HepG2 (cell line): ENCODE measurements around the gene BCAS1. TPM values are rescaled to one million over a fixed set of nuclear protein-coding genes. Genes with fewer than 3 reads are reported as not detected.

Source experiments
- AHDC1 ChIP-seq: sonication (generic); formaldehyde crosslinking; IDR thresholded peaks from 2 replicates; pipeline ENCODE4 v1.5.1; 2020; ENCODE audit warnings: mild to moderate bottlenecking, missing genetic modification reagents, borderline replicate concordance
- ARID5B ChIP-seq: IDR thresholded peaks from 2 replicates; pipeline ENCODE4 v1.4.0; 2020; ENCODE audit warnings: mild to moderate bottlenecking, missing genetic modification reagents
- HDAC6 ChIP-seq: fragments of 200-600 bp; sonication (generic); IDR thresholded peaks from 2 replicates; pipeline ENCODE4 v1.7.0; 2017; ENCODE audit warnings: mild to moderate bottlenecking, antibody characterized with exemption, low read length, low read depth
- MIXL1 ChIP-seq: IDR thresholded peaks from 2 replicates; pipeline ENCODE4 v1.6.1; 2016
- SAP130 ChIP-seq: IDR thresholded peaks from 2 replicates; pipeline ENCODE4 v1.6.1; 2016; ENCODE audit warnings: low read depth
- ZNF18 ChIP-seq: sonication (generic); formaldehyde crosslinking; IDR thresholded peaks from 2 replicates; pipeline ENCODE4 v1.8.0; 2022; ENCODE audit warnings: mild to moderate bottlenecking, missing genetic modification reagents; ENCODE audit not compliant: insufficient replicate concordance
- ZNF33A ChIP-seq: sonication (generic); formaldehyde crosslinking; IDR thresholded peaks from 2 replicates; pipeline ENCODE4 v1.5.1; 2020; ENCODE audit warnings: missing genetic modification reagents, mild to moderate bottlenecking, moderate library complexity, borderline replicate concordance
- ZNF512B ChIP-seq: sonication (generic); formaldehyde crosslinking; IDR thresholded peaks from 2 replicates; pipeline ENCODE4 v1.5.1; 2020; ENCODE audit warnings: missing genetic modification reagents, mild to moderate bottlenecking, borderline replicate concordance
- ZNF629 ChIP-seq: sonication (generic); formaldehyde crosslinking; conservative IDR thresholded peaks from 2 replicates; pipeline ENCODE4 v1.5.0; 2020; ENCODE audit warnings: missing genetic modification reagents
- ZNF704 ChIP-seq: sonication (generic); formaldehyde crosslinking; IDR thresholded peaks from 2 replicates; pipeline ENCODE4 v1.8.1; 2023; ENCODE audit warnings: mild to moderate bottlenecking, inconsistent platforms, moderate library complexity, missing genetic modification reagents, borderline replicate concordance
- ZSCAN20 ChIP-seq: sonication (generic); formaldehyde crosslinking; IDR thresholded peaks from 2 replicates; pipeline ENCODE4 v1.4.0; 2020; ENCODE audit warnings: missing genetic modification reagents, mild to moderate bottlenecking, borderline replicate concordance
- ZSCAN29 ChIP-seq: sonication (generic); formaldehyde crosslinking; conservative IDR thresholded peaks from 2 replicates; pipeline ENCODE4 v1.4.0; 2020; ENCODE audit warnings: mild to moderate bottlenecking, missing genetic modification reagents
- polyA plus RNA-seq, 8 experiments: library from polyadenylated mRNA; depleted of rRNA in 3 of 8; stranded (reverse) in 7 of 8; unstranded in 1 of 8; fragments of >200 nt; fragmentation: Illumina TruSeq in 4 of 8; extraction: Trizol in 4 of 8; gene quantifications; 2 replicates each; pipeline versions ENCODE4 v1.2.1 to v1.2.3, GENCODE V29; 2011 to 2016; ENCODE audit warnings: low read depth in 4 of 8, missing spikeins in 1 of 8, mixed read lengths in 1 of 8; ENCODE audit not compliant: insufficient read depth in 1 of 8
- total RNA-seq, 5 experiments: library from RNA; depleted of rRNA; stranded (reverse); fragments of >200 nt; fragmentation: Illumina TruSeq; extraction: Trizol; gene quantifications; 2 replicates each; pipeline ENCODE4 v1.2.3, GENCODE V29; 2016; ENCODE audit warnings: low read depth in 1 of 5

The BCAS1 gene
- total and polyA plus RNA-seq, 2 of the 13 experiments (the other 11 are each of a cell fraction or from before 2014, with no cell fraction given): 0.55 to 0.91 TPM

- TF ChIP-seq ZNF18 (peak; percentile 58), ZNF512B (CRISPR knock-in tag) (peak; percentile 61; the same call in 1 of the 2 replicates), SAP130 (CRISPR knock-in tag) (peak; percentile 67), HDAC6 (no peak), AHDC1 (CRISPR knock-in tag) (peak; percentile 72; the same call in 1 of the 2 replicates), ARID5B (CRISPR knock-in tag) (peak; percentile 76), ZSCAN20 (CRISPR knock-in tag) (no peak), ZNF629 (CRISPR knock-in tag) (peak; percentile 28; the same call in 1 of the 2 replicates), ZNF33A (peak; percentile 67; the same call in 1 of the 2 replicates), ZNF704 (peak; percentile 51; the same call in 1 of the 2 replicates), MIXL1 (CRISPR knock-in tag) (peak; percentile 48; the same call in 1 of the 2 replicates), ZSCAN29 (CRISPR knock-in tag) (no peak)
Measured at GRCh38 chr20:53915446-53916172, 154.8 kb downstream of the BCAS1 start (continued).
